BJ (cell line): ENCODE data around the gene CPTP. TPM values are rescaled to one million over a fixed set of nuclear protein-coding genes. Genes with fewer than 3 reads are reported as not detected.

Source experiments
- CTCF ChIA-PET: fragments of 350-600 bp; formaldehyde crosslinking; extraction: SDS; loops from one replicate; lab custom pipeline; 2021; ENCODE audit warnings: antibody characterized with exemption, inconsistent platforms; lab: Yijun Ruan, JAX
- POLR2A ChIA-PET: fragments of 300-600 bp; sonication (Branson Sonifier 250); formaldehyde crosslinking; extraction: SDS; loops from one replicate; lab custom pipeline; 2021; ENCODE audit warnings: antibody characterized with exemption; lab: Charles Lee
- DNase-seq: peaks from one replicate; pipeline ENCODE4 v3.0.0-alpha.2; 2011; ENCODE audit warnings: low read depth
- H3K27me3 ChIP-seq: 2 replicates; pipeline ENCODE4 v1.6.0; 2011; ENCODE audit warnings: low read length; ENCODE audit not compliant: control insufficient read depth, insufficient read depth
- H3K36me3 ChIP-seq: 2 replicates; pipeline ENCODE4 v1.5.1; 2011; ENCODE audit warnings: low read length; ENCODE audit not compliant: control insufficient read depth, insufficient read depth
- H3K4me3 ChIP-seq: 2 replicates; pipeline ENCODE4 v1.5.1; 2011; ENCODE audit warnings: low read depth, mild to moderate bottlenecking, control low read depth, low read length
- CTCF ChIP-seq: IDR thresholded peaks from 2 replicates; pipeline ENCODE4 v1.5.1; 2011; ENCODE audit warnings: low read depth, mild to moderate bottlenecking, control low read depth, inconsistent platforms, low read length, moderate library complexity; ENCODE audit not compliant: insufficient read depth
- polyA plus RNA-seq: library from polyadenylated mRNA; depleted of rRNA; stranded (reverse); fragments of >200 nt; gene quantifications from 2 replicates; pipeline ENCODE4 v1.2.3, GENCODE V29; 2011

The CPTP gene
- polyA plus RNA-seq, 1 experiment = 14.2 TPM

GRCh38 chr1:1352786-1353388 is 28.3 kb downstream of the CPTP start:
- peaks cover 31% of the 10 kb centered on the region for H3K36me3 ChIP-seq
- POLR2A ChIA-PET = no interaction called here
- no peak for DNase-seq
- TF ChIP-seq CTCF = no peak
- CTCF ChIA-PET = interaction anchor here (0.6 to 4.2 kb wide), 2 partner anchors 20 to 370 kb away, joined by 3 to 43 read pairs; partner anchors contain the start of gene AURKAIP1
- H3K4me3 ChIP-seq = no peak overlapping the region
- no peaks in the 10 kb centered on the region for H3K27me3 ChIP-seq

- DNase-seq = no peak
- POLR2A ChIA-PET = no interaction called here
- CTCF ChIA-PET = interaction anchor here (4.2 kb wide), 1 partner anchor 20 kb away, joined by 43 read pairs; the partner anchor contains the start of gene AURKAIP1
- Histone ChIP-seq H3K4me3 (no peak overlapping the region), H3K27me3 (no peaks in the 10 kb centered on the region), H3K36me3 (peaks cover 31% of the 10 kb centered on the region)
- no peak for TF ChIP-seq CTCF
These were observed 29.0 kb downstream of the CPTP start for GRCh38 chr1:1353389-1354151.

- TF ChIP-seq CTCF = no peak
- Histone ChIP-seq H3K4me3 (peak overlapping the region; percentile 95), H3K27me3 (no peaks in the 10 kb centered on the region), H3K36me3 (peaks cover 31% of the 10 kb centered on the region)
- no peak for DNase-seq
- ChIA-PET POLR2A (no interaction called here), CTCF (interaction anchor here (4.2 kb wide), 1 partner anchor 19 kb away, joined by 43 read pairs; the partner anchor contains the start of gene AURKAIP1)
These were observed 30.0 kb downstream of the CPTP start for GRCh38 chr1:1354271-1355247.

GRCh38 chr1:1355416-1355815 is 30.8 kb downstream of the CPTP start:
- no peak for DNase-seq
- POLR2A ChIA-PET = no interaction called here

More at GRCh38 chr1:1355416-1355815, 30.8 kb downstream of the CPTP start:
- CTCF ChIA-PET = no interaction called here
- peaks cover 31% of the 10 kb centered on the region for H3K36me3 ChIP-seq
- H3K4me3 ChIP-seq = peak overlapping the region; percentile 95
- no peak for TF ChIP-seq CTCF
- no peaks in the 10 kb centered on the region for H3K27me3 ChIP-seq
